GM18951 (cell line): Measurements from ENCODE around the gene PRR33.
A peak's percentile ranks its signal among the peaks of the same experiment; 100 is the strongest.

Experiments used
- POLR2A ChIP-seq: IDR thresholded peaks from 4 replicates; pipeline ENCODE4 v1.6.1; 2011; ENCODE audit warnings: mild to moderate bottlenecking; ENCODE audit not compliant: insufficient read length, insufficient read depth; ENCODE audit errors: extremely low read depth
- in situ Hi-C: fragments of 300-500 bp; cut with MboI; formaldehyde crosslinking; loops from one replicate; pipeline ENCODE4 v1.12.0; 2022; ENCODE audit warnings: low sequenced_read_pairs, mixed read lengths, inconsistent platforms; ENCODE audit not compliant: unreplicated experiment

PRR33 gene

DNA sequence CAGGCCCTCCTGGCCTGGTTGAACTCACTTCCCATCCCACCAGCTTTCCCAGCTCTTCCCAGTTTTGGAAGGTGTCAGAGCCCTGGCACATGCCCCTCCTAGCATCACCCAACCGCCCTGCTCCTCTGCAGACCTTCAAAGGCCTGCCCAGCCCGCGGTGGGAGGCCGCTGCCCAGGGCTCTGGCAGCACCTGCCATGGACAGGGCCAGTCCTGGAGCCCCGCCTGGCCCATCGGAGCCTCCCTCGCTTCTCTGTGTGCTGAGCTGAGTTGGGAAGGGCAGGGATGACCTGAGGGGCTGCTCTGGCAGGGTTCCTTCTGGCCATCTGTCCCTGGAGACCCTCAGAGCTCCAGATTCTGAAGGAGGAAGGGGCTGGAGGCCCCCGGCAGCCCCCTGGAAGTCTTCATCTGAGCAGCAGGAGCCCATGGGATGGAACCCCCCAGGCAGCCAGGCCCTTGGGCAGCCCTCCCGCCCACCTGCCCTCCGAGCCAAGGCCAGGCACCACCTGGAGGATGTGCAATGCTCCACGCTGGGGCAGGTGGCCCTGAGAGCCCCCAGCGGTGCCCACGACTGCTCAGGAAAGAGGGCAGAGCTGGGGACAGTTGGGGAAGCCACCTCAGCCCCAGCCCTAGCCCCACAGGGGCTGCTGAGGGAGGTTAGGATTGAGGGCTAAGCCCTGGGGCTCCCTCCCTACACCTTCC lies 35.2 kb downstream of the PRR33 start:
- no peak for TF ChIP-seq POLR2A
- in situ Hi-C loops, result no loop called here

DNA sequence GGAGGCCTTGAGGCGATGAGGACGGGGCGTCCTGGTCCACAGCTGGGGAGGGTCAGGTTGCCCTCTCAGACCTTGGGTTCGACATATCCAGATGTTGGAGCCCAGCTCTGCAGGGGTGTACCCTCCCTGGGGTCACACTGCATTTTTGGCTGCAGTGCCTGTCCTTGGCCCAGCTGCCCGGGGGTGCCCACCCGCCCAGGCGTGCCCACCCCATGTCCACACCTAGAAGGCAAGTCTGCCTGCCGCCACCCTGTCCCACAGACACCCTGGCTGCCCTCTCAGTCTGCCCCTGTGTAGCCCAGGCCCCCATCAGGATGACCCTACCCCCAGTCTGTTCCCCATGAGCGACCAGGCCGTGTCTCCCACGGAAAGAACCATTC lies 35.8 kb downstream of the PRR33 start:
- in situ Hi-C loops, result no loop called here
- TF ChIP-seq POLR2A, result no peak

DNA sequence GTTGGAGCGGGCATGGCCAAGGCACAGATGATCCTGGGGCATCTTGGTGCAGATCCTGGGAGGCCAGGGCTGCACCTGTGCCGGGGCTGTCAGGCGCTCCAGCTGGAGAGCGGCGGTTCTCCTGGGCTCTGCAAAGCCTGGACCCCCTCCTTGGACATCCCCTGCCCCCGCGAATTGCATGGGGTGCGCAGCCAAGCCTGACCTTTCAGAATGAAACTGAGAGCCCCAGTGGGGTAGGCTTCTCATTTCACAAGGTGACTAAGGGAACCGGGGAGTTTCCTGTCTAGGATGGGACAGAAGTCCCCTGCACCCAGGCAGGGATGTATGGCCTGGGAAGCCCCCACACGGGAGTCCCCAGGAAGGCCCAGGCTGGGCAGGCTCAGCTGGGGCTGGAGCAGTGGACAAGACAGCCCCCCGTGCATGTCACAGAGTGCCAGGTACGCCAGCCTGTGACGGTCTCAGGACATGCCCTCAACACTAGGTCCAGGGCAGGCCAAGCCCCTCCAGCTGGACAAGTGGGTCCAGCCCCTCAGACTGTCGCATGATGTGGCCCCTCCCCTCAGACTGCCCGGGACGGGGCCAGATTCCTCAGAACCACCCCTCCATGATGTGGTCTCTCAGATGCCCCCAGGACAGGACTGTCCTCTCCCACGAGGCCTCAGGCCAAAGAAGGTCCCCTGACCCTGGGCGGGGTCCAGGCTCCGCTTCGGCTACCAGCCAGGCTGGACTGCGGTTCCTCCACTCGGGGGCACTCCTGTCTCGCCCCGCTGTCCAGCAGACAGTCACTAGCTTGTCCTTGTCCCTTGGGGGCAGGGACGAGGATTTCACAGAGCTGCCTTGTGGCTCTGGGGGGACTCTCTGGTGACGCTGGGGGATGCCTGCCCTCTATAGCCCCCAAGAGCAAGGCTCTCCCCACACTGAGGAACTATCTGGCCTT lies 36.5 kb downstream of the PRR33 start:
- TF ChIP-seq POLR2A, result no peak
- in situ Hi-C loops, result no loop called here

DNA sequence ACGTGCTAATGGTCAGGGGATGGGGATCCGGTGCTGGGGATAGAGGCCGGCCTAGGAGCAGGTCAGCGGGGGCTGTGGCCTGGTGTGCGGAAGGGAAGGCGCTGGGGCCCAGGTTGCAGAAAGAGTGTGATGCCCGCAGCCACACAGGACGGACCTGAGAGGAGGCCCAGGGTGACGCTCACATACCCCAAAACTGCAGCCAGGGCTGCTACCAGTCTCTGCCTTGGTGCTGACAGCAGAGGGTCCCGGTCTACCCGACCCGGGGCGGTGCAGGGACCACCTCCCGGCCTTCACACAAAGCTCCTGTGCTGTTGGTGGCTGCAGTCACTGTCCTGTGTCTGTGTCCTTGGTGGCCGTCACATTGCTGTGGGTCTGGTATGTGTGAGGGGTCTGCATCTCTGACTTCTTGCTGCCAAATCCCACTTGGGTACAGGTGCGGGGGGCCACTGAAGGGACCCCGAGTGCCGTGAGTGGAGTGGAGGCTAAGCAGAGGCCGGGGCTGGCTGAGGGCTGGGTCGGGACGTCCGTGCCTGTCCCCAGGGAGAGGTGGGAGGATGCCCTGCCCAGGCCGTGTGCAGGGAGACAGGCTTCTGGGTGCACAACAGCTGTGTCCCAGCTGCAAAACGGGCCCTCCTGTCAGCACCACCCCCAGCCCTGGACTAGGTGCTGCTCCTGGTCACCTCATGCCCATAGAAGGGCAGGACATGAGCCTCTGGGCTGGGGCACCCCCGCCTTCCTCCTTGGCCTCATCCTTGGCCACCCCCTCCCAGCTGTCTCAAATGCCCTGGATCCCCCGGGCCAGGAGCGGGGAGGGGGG lies 37.4 kb downstream of the PRR33 start:
- peak; percentile 57 for TF ChIP-seq POLR2A
- in situ Hi-C loops, result no loop called here

DNA sequence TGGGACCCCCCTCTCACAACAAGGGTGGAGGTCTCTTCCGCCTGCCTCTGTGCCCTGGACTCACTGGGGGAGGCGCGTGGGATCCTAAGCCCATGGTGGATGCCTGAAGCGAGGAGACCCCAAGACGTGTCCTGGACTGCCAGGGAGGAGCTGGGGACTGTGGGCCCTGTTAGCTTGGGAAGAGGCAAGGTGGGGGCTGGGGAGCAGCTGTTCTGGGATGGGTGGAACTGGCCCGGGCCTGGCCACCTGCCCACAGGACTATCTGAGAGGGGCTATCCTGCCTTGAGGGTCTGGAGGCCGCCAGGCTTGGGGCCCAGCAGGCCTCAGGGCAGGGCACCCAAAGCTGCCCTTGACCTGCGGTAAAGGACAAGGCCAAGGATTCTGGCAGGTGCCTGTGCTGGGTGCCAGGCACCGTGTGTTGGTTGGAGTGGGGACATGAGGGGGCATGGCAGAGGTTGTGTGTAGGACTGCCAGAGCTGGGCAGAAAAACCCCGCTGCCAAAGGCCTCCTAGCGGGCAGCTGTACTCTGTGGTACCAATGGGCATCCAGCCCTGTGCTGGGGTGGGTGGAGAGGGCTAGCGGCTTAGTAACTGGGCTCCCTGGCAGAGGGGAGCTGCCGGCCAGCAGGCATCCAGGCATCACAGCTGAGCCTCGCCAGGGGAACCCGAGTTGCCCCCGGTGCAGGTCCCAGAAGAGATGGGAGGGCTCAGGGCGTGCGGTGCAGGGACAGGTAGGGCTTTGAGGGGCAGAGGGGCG lies 38.1 kb downstream of the PRR33 start:
- in situ Hi-C loops, result no loop called here
- TF ChIP-seq POLR2A, result no peak

DNA sequence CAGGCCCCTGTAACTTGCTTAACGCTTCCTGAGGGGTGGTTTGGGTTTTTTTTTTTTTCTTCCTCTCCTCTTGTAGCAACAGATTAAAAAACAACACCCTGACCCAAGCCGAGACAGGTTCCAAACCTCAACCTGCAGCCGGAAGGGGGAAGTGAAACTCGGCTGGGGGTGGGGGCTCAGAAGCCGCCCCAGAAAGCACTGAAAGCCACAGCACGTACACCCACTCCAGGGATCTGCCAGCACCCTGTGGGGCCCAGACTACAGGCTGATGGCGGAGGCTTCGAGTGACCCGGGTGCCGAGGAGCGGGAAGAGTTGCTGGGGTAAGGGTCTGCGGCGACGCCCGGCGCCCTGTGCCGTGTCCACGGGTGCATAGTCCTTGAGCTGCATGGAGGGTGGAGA lies 38.8 kb downstream of the PRR33 start, which contains the start of gene LSP1:
Gene LSP1 (plus strand): TSS at position 208 of the 400 bp plus-strand sequence. CDS start 61 bp downstream, at position 269.
- TF ChIP-seq POLR2A, result peak; percentile 77
- in situ Hi-C loops, result no loop called here

DNA sequence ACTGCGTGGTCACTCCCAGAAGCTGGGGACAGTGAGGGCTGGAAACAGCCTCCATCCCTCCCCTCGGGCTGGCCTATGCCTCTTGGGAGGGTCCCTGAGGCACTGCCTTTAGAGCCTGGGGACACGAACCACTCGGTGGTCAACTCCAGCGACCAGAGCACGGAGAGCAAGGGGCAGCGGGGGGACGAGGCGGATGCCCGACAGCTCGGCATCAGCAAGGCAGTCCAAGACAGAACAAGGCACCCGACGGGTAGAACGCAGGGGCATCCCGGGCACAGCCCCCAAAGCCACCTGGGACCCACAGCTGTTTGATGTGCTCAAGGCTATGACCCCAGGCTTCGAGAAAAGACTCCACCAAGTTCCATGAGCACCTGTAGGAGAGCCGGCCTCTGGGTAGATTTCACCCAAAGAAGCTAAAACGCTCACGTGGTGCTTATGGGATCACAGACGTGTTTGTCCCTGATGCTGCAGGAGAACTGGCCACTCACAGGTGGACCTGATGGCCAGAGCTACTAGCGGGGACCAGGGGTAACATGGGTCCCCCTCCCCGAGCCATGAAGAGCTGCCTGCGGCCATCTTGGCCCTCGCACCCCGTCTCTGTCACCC lies 39.3 kb downstream of the PRR33 start:
- TF ChIP-seq POLR2A, result no peak
- in situ Hi-C loops, result no loop called here

DNA sequence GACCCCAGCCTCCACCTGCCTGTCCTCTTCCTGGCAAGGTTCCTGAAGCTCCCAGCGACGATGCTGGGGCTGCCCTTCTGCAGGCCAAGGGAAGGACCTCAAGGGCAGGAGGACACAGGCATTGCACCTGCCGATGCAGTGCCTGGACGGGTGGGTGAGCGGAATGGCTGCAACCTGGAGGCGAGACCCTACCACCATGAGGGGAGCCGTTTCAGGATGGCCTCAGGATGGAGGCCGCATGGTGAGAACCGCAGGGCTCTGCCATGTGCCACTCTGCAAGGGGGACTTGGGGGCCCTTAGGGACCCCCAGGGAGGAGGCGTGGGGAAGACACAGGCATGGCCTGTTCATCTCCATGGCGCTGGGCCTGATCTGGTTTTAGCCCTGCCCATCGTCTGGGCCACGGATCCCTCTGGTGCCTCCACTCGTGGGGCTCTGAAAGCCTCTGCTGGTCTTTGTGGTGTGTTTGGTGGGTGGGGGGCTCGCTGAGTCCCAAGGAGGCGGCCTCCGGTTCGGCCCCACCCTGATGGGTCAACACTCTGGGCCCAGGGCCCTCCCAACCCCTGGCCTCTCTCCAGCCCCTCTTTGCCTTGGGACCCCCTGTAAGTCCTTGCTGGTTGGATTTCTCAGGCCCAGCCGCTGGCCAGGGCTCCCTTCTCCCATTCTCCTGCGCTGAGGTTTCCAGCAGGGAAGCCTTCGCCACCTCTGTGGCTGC lies 40.1 kb downstream of the PRR33 start:
- TF ChIP-seq POLR2A, result no peak
- in situ Hi-C loops, result no loop called here

DNA sequence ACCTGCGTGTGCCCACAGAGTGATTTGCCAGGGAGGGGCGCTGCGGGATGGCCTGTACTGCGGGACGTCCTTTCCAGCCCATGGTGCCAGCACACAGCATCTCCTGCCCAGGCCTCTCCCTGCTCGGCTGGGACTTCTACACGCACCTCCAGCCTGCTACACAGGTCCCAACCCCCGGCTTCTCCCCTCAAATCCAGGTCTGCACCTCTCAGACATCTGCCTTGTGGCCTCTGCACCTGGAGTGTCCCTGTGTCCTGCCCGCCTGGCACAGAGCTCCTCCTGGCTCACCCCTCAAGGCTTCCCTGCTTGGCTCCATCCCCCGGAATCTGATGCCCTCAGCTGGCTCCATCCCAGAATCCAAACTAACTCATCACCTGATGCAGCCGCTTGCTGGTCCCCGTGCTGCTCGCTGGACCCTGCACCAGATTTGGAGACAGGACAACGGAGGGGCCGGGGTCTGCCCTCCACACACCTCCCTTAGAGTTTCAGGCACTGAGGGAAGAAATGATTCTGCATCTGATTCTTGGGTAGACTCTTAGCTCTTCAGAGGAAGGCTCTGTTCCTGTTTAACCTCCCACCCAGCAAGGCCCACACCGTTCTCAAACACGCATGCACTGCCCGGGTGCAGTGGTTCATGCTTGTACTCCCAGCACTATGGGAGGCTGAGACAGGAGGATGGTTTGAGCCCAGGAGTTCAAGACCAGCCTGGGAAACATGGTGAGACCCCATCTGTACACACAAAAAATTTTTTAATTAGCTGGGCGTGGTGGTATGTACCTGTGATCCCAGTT lies 42.9 kb downstream of the PRR33 start:
- no peak for TF ChIP-seq POLR2A
- in situ Hi-C loops, result no loop called here

DNA sequence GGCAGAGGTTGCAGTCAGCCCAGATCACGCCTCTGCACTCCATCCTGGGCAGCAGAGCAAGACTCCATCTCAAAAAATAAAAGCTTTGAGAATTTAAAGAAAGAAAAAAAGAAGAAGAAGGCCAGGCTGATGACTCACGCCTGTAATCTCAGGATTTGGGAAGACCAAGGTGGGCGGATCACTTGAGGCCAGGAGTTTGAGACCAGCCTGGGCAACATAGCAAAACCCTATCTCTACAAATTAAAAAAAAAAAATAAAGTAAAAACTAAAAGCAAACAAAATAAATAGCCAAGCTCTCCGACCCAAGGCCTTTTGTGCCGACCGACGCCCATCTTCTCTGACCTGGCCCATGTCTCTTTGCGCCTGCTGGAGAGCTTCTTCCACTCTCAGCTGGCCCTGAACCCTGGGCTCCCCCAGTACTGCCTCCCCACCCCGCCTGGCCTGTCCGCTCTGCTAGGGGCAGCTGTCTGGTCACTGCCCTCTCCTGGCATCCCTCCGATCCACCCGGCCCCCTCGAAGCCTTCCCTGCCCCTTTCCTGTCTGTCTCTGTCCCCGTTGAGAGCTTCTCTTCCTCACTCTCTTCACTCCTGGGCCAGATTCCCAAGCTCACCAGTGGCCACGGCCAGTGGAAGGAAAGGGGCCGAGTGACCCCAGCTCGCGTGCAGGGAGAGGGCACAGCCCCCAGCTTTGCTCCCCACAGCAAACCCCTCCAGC lies 43.6 kb downstream of the PRR33 start:
- in situ Hi-C loops, result no loop called here
- no peak for TF ChIP-seq POLR2A

DNA sequence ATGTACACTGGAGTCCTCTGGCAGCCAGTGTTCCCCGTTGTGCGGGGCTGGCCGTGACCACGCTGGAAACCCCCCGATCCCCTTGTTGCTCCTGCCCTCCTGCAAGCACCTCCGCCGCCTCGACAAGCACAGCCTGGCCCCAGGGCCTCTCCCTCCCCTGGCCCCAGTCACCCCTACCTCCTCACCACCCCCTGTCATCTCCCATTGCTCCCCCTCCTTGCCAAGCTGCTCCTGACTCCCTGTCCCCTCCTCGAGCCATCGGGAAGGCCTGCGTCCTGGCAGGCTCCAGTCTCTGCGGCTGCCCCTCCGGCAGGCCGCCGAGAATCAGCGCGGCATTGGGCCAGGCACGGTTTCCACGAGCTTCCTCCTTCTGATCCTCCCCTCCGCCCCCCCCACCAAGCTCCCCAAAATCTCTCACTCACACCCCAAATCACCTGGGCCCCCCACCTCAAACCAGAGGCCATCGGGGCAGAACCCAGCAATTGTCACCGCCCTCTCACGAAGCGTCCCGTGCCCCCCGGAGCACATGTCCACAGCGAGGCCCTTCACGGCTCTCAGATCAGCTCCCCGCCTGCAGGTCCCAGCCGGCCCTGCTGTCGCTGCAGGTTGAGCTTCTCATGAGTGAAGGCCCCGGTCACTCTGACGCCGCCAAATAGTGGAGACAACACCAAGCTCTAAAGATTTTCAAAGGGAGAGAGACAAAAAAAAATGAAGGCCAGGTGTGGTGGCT lies 44.5 kb downstream of the PRR33 start:
- in situ Hi-C loops, result no loop called here
- TF ChIP-seq POLR2A, result no peak
